ENCODE measurements around the gene INO80.

INO80 gene

GRCh38 chr15:40942878-40943277 is 173.2 kb downstream of the INO80 start:
- Histone ChIP-seq H3K9me3 (ENCODE audit: severe bottlenecking) (no peaks in the 10 kb centered on the region), H3K4me3 (ENCODE audit: low read depth, low read length) (no peak overlapping the region), H3K27me3 (ENCODE audit: insufficient read depth, low read depth, severe bottlenecking) (no peaks in the 10 kb centered on the region), H3K36me3 (peaks cover 3% of the 10 kb centered on the region; the same call in 1 of the 2 replicates), H3K27ac (no peak overlapping the region)
- no peak for TF ChIP-seq CTCF (IDR thresholded peaks at IDR 0.05; ENCODE audit: low read depth, low read length)
- no peak for DNase-seq

GRCh38 chr15:40942337-40942854 is 173.7 kb downstream of the INO80 start:
- H3K27ac ChIP-seq = peak overlapping the region; percentile 75
- H3K27me3 ChIP-seq (ENCODE audit: insufficient read depth, low read depth, severe bottlenecking) = no peaks in the 10 kb centered on the region
- peak overlapping the region; percentile 60 for H3K4me3 ChIP-seq (ENCODE audit: low read depth, low read length)
- H3K9me3 ChIP-seq (ENCODE audit: severe bottlenecking) = no peaks in the 10 kb centered on the region
- DNase-seq = peak; percentile 25
- peaks cover 3% of the 10 kb centered on the region; the same call in 1 of the 2 replicates for H3K36me3 ChIP-seq
- no peak for TF ChIP-seq CTCF (IDR thresholded peaks at IDR 0.05; ENCODE audit: low read depth, low read length)

- H3K27ac ChIP-seq = peak overlapping the region; percentile 75
These were observed 174.3 kb downstream of the INO80 start for GRCh38 chr15:40941528-40942336.

DNA sequence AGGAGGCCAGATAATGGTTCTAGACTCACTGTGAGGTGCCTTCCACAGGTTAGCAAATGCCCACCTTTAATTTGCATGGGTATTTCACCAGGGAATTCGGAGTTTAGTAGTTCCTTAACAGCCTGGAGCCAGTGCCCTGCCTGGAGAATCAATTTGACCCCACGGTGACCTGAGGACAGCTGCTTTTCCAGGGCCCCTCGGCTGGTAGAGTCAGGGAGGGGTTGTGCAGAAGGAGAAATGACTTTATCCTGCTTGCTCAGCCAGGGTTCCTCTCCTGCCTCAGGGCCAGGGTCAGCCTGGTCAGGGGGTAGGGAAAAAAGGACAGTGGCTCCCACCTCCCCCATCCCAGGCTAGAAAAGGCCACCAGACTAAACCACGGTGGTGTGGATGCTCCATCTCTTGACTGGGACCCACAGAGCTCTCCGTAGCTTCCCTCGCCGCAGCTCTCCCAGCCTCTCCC is 175.0 kb downstream of the INO80 start:
- DNase-seq = peak; percentile 35
- peak overlapping the region; percentile 60 for H3K4me3 ChIP-seq (ENCODE audit: low read depth, low read length)
- peaks cover 10% of the 10 kb centered on the region for H3K36me3 ChIP-seq
- TF ChIP-seq CTCF (IDR thresholded peaks at IDR 0.05; ENCODE audit: low read depth, low read length) = no peak
- no peaks in the 10 kb centered on the region for H3K27me3 ChIP-seq (ENCODE audit: insufficient read depth, low read depth, severe bottlenecking)
- no peaks in the 10 kb centered on the region for H3K9me3 ChIP-seq (ENCODE audit: severe bottlenecking)
- peak overlapping the region; percentile 75 for H3K27ac ChIP-seq

More at GRCh38 chr15:40941528-40942336, 174.3 kb downstream of the INO80 start:
- Histone ChIP-seq H3K36me3 (peaks cover 3% of the 10 kb centered on the region), H3K27me3 (ENCODE audit: insufficient read depth, low read depth, severe bottlenecking) (no peaks in the 10 kb centered on the region), H3K9me3 (ENCODE audit: severe bottlenecking) (no peaks in the 10 kb centered on the region), H3K4me3 (ENCODE audit: low read depth, low read length) (peak overlapping the region; percentile 60)
- peak; percentile 58 for TF ChIP-seq CTCF (IDR thresholded peaks at IDR 0.05; ENCODE audit: low read depth, low read length)
- DNase-seq = peak; percentile 76

DNA sequence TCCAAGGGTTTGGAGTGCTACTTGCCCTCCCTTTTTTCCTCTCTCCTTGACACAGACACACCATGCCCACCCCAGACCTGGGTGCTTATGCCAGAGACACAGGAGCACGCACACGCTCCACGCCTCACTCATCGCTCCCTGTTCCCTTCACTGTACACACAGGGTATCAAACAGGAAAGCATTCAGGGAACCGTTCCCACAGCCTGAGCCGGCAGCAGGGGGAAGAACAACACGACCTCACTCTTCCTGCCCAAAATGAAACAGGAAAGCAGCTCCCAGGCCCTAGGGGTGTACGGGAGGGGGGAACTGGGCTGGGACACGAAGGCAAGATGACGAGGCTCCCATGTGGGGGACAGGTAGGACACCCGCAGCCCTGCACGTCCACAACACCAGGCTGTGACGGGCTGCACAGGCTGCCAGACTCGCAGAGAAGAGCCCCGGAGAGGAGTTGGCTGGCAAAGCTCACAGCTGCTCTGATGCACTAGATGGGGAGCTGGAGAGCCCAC is 175.7 kb downstream of the INO80 start:
- H3K27ac ChIP-seq = no peak overlapping the region; the same call in 1 of the 2 replicates
- DNase-seq = no peak
- H3K4me3 ChIP-seq (ENCODE audit: low read depth, low read length) = no peak overlapping the region
- H3K9me3 ChIP-seq (ENCODE audit: severe bottlenecking) = no peaks in the 10 kb centered on the region
- H3K27me3 ChIP-seq (ENCODE audit: insufficient read depth, low read depth, severe bottlenecking) = no peaks in the 10 kb centered on the region
- no peak for TF ChIP-seq CTCF (IDR thresholded peaks at IDR 0.05; ENCODE audit: low read depth, low read length)
- H3K36me3 ChIP-seq = peaks cover 15% of the 10 kb centered on the region
